Chondrocyte (in vitro differentiated cells): Measurements from ENCODE around the gene SYNGR3. TPM values are rescaled to one million over a fixed set of nuclear protein-coding genes. Genes with fewer than 3 reads are reported as not detected.

ENCODE experiments used
- DNase-seq: peaks from one replicate; pipeline ENCODE4 v3.0.0; 2021; ENCODE audit warnings: mixed read lengths, low spot score
- H3K27ac Mint-ChIP-seq: one replicate; pipeline ENCODE4 v1.8.0; 2021; ENCODE audit warnings: mild to moderate bottlenecking, moderate library complexity, mixed read lengths; ENCODE audit not compliant: unreplicated experiment
- H3K27me3 Mint-ChIP-seq: 2 replicates; pipeline ENCODE4 v1.8.0; 2021; ENCODE audit warnings: low read depth, mixed read lengths
- H3K36me3 Mint-ChIP-seq: 2 replicates; pipeline ENCODE4 v1.8.0; 2021; ENCODE audit warnings: low read depth, mixed read lengths
- H3K4me1 Mint-ChIP-seq: 2 replicates; pipeline ENCODE4 v1.8.0; 2021; ENCODE audit warnings: low read depth, mild to moderate bottlenecking, mixed read lengths
- H3K4me3 Mint-ChIP-seq: one replicate; pipeline ENCODE4 v1.8.0; 2021; ENCODE audit warnings: mild to moderate bottlenecking, moderate library complexity, mixed read lengths; ENCODE audit not compliant: unreplicated experiment
- H3K9me3 Mint-ChIP-seq: 2 replicates; pipeline ENCODE4 v1.8.0; 2021; ENCODE audit warnings: low read depth, mixed read lengths
- total RNA-seq: library from RNA; stranded (reverse); gene quantifications from 3 replicates; pipeline ENCODE4 v1.2.1, GENCODE V29; 2021
- TF ChIP-seq, protein P1 (sequence below): fragments of 200-600 bp; sonication (generic); IDR thresholded peaks from 2 replicates; pipeline ENCODE4 v1.5.0; 2021; ENCODE audit warnings: antibody characterized with exemption, mild to moderate bottlenecking, moderate library complexity

The SYNGR3 gene
- total RNA-seq, 1 donor from 2014 or later: 0.67 TPM

- Mint-ChIP-seq H3K4me1 (peaks cover 61% of the 10 kb centered on the region), H3K4me3 (no peak overlapping the region), H3K36me3 (peaks cover 3% of the 10 kb centered on the region), H3K27me3 (no peaks in the 10 kb centered on the region), H3K27ac (peak overlapping the region; percentile 92), H3K9me3 (no peaks in the 10 kb centered on the region)
- TF ChIP-seq, protein P1, sequence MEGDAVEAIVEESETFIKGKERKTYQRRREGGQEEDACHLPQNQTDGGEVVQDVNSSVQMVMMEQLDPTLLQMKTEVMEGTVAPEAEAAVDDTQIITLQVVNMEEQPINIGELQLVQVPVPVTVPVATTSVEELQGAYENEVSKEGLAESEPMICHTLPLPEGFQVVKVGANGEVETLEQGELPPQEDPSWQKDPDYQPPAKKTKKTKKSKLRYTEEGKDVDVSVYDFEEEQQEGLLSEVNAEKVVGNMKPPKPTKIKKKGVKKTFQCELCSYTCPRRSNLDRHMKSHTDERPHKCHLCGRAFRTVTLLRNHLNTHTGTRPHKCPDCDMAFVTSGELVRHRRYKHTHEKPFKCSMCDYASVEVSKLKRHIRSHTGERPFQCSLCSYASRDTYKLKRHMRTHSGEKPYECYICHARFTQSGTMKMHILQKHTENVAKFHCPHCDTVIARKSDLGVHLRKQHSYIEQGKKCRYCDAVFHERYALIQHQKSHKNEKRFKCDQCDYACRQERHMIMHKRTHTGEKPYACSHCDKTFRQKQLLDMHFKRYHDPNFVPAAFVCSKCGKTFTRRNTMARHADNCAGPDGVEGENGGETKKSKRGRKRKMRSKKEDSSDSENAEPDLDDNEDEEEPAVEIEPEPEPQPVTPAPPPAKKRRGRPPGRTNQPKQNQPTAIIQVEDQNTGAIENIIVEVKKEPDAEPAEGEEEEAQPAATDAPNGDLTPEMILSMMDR: no peak
- DNase-seq: no peak
These were observed 51.2 kb downstream of the SYNGR3 start for GRCh38 chr16:2040787-2041522.

- no peaks in the 10 kb centered on the region for H3K27me3 Mint-ChIP-seq
- TF ChIP-seq, protein P1: no peak
- H3K4me3 Mint-ChIP-seq: no peak overlapping the region
- DNase-seq: no peak
- H3K27ac Mint-ChIP-seq: no peak overlapping the region
- H3K36me3 Mint-ChIP-seq: peaks cover 3% of the 10 kb centered on the region
- H3K9me3 Mint-ChIP-seq: no peaks in the 10 kb centered on the region
- H3K4me1 Mint-ChIP-seq: peaks cover 58% of the 10 kb centered on the region
These were observed 52.6 kb downstream of the SYNGR3 start for GRCh38 chr16:2042171-2042985.

- TF ChIP-seq, protein P1: no peak
- Mint-ChIP-seq H3K9me3 (no peaks in the 10 kb centered on the region), H3K4me1 (peaks cover 51% of the 10 kb centered on the region), H3K36me3 (peaks cover 1% of the 10 kb centered on the region), H3K4me3 (no peak overlapping the region), H3K27ac (no peak overlapping the region), H3K27me3 (no peaks in the 10 kb centered on the region)
- no peak for DNase-seq
These were observed 53.4 kb downstream of the SYNGR3 start for GRCh38 chr16:2042986-2043666.

Other genes with a start within 250 kb of the SYNGR3 start
- gene NME3, start 218.4 kb upstream of the SYNGR3 start, total RNA-seq: 51.0 to 62.9 TPM (median 53.8 TPM) in 3 replicates
- gene EME2, start 217.2 kb upstream of the SYNGR3 start, total RNA-seq: 16.9 to 28.4 TPM (median 19.7 TPM) in 3 replicates
- 54.5 to 78.7 TPM (median 60.4 TPM) in 3 replicates for gene MRPS34, start 216.8 kb upstream of the SYNGR3 start, total RNA-seq
- 30.8 to 32.1 TPM (median 31.5 TPM) in 3 replicates for gene SPSB3, start 207.4 kb upstream of the SYNGR3 start, total RNA-seq
- 36.5 to 46.0 TPM (median 40.7 TPM) in 3 replicates for gene NUBP2, start 207.0 kb upstream of the SYNGR3 start, total RNA-seq
- gene IGFALS, start 196.3 kb upstream of the SYNGR3 start, total RNA-seq: 0.12 to 0.31 TPM in 2 of 3 replicates, not detected in the other
- gene HAGH, start 163.1 kb upstream of the SYNGR3 start, total RNA-seq: 46.5 to 56.7 TPM (median 55.1 TPM) in 3 replicates
- 25.8 to 27.1 TPM (median 25.9 TPM) in 3 replicates for gene FAHD1, start 162.8 kb upstream of the SYNGR3 start, total RNA-seq
- gene MEIOB, start 117.8 kb upstream of the SYNGR3 start, total RNA-seq: 1.1 to 1.3 TPM (median 1.2 TPM) in 3 replicates
- gene HS3ST6, start 71.6 kb upstream of the SYNGR3 start, total RNA-seq: not detected in 3 replicates
- gene MSRB1, start 46.8 kb upstream of the SYNGR3 start, total RNA-seq: 18.3 to 19.1 TPM (median 18.8 TPM) in 3 replicates
- not detected in 3 replicates for gene RPL3L, start 35.3 kb upstream of the SYNGR3 start, total RNA-seq
- 97.9 to 131 TPM (median 110 TPM) in 3 replicates for gene NDUFB10, start 30.4 kb upstream of the SYNGR3 start, total RNA-seq
- gene RPS2, start 25.1 kb upstream of the SYNGR3 start, total RNA-seq: 1,605 to 1,878 TPM (median 1,662 TPM) in 3 replicates
- gene RNF151, start 23.1 kb upstream of the SYNGR3 start, total RNA-seq: not detected in 3 replicates
- 20.9 to 40.1 TPM (median 21.6 TPM) in 3 replicates for gene TBL3, start 17.9 kb upstream of the SYNGR3 start, total RNA-seq
- 0.25 to 0.48 TPM (median 0.26 TPM) in 3 replicates for gene NOXO1, start 8.5 kb upstream of the SYNGR3 start, total RNA-seq
- gene GFER, start 5.8 kb upstream of the SYNGR3 start, total RNA-seq: 17.0 to 19.7 TPM (median 17.5 TPM) in 3 replicates
- gene ZNF598, start 19.9 kb downstream of the SYNGR3 start, total RNA-seq: 39.0 to 43.4 TPM (median 41.7 TPM) in 3 replicates
- gene NPW, start 29.8 kb downstream of the SYNGR3 start, total RNA-seq: 1.1 to 3.7 TPM (median 2.5 TPM) in 3 replicates
- 61.5 to 89.4 TPM (median 87.0 TPM) in 3 replicates for gene NHERF2, start 36.9 kb downstream of the SYNGR3 start, total RNA-seq
- gene NTHL1, start 57.9 kb downstream of the SYNGR3 start, total RNA-seq: 12.6 to 15.4 TPM (median 14.2 TPM) in 3 replicates
- gene TSC2, start 58.0 kb downstream of the SYNGR3 start, total RNA-seq: 107 to 158 TPM (median 108 TPM) in 3 replicates
- gene PKD1, start 145.9 kb downstream of the SYNGR3 start, total RNA-seq: 131 to 230 TPM (median 216 TPM) in 3 replicates
- 0.28 to 1.1 TPM (median 0.80 TPM) in 3 replicates for gene RAB26, start 158.7 kb downstream of the SYNGR3 start, total RNA-seq
- 62.1 to 71.3 TPM (median 63.4 TPM) in 3 replicates for gene TRAF7, start 165.8 kb downstream of the SYNGR3 start, total RNA-seq
- gene CASKIN1, start 206.6 kb downstream of the SYNGR3 start, total RNA-seq: 1.3 to 3.6 TPM (median 2.3 TPM) in 3 replicates
- 37.1 to 41.4 TPM (median 39.3 TPM) in 3 replicates for gene MLST8, start 215.5 kb downstream of the SYNGR3 start, total RNA-seq
- gene BRICD5, start 220.9 kb downstream of the SYNGR3 start, total RNA-seq: 5.4 to 7.3 TPM (median 6.9 TPM) in 3 replicates
- gene PGP, start 224.9 kb downstream of the SYNGR3 start, total RNA-seq: 15.6 to 21.1 TPM (median 16.0 TPM) in 3 replicates
- 18.7 to 25.7 TPM (median 20.7 TPM) in 3 replicates for gene E4F1, start 233.6 kb downstream of the SYNGR3 start, total RNA-seq
- 0.97 to 1.6 TPM (median 1.2 TPM) in 3 replicates for gene DNASE1L2, start 246.5 kb downstream of the SYNGR3 start, total RNA-seq